ENCODE data around the gene SEC61B. TPM values are rescaled to one million over a fixed set of nuclear protein-coding genes. Genes with fewer than 3 reads are reported as not detected.

SEC61B gene
- total and polyA plus RNA-seq, 2 donors (not counting 3 experiments of a cell fraction or from before 2014, with no cell fraction given), result 242 to 594 TPM

DNA sequence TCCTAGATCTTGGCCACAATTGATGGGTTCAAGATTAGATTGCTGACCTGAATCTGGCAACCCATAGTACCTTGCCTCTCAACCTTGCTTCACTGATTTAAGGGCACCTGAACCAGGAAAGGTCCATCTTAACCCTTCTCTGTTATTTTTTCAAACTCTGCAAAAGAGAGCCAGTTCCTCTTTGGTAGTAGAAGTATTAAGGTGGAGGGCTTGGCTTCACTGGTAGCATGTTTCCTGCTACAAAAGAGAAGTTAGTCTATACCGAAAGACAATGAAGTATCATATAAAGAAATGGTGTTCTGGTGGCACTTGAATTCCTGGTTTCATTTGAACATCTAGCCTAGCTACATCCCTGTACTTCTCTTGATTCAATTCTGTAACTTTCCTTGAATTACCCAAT is 8.9 kb upstream of the SEC61B start:
- peaks cover 16% of the 10 kb centered on the region for H3K79me2 ChIP-seq (ENCODE audit: control insufficient read depth, insufficient read depth, low read length)
- no TSS peak for BruUV-seq (replicated peaks)
- intact Hi-C loops (cut with micrococcal nuclease) (no loop called here), dilution Hi-C loops (cut with MboI; ENCODE audit: extremely low pct_ligation_motif_present, low sequenced_read_pairs) (no loop called here)
- no peaks in the 10 kb centered on the region for H3K4me1 ChIP-seq (ENCODE audit: control insufficient read depth, extremely low read depth, insufficient read depth, low read length)
- CTCF ChIA-PET, result interaction anchor here (1.9 kb wide), 1 partner anchor 29 kb away, joined by 6 read pairs; no protein-coding TSS in a partner anchor
- no peak for FAIRE-seq
- H3K4me2 ChIP-seq (ENCODE audit: insufficient read depth, low read length), result no peak overlapping the region
- no peaks in the 10 kb centered on the region for H3K9me3 ChIP-seq (replicated peaks; ENCODE audit: control insufficient read depth, insufficient read depth, low read length)
- TF ChIP-seq EZH2 (IDR thresholded peaks at IDR 0.05; ENCODE audit: borderline replicate concordance, low read depth, low read length, severe bottlenecking) (no peak), POLR2A (IDR thresholded peaks at IDR 0.05; ENCODE audit: low read depth, low read length) (no peak), FOS (IDR thresholded peaks at IDR 0.05; ENCODE audit: borderline replicate concordance, insufficient read depth, low read length) (no peak), GATA2 (IDR thresholded peaks at IDR 0.05; ENCODE audit: insufficient read depth, insufficient read length, low read depth, low read length) (no peak), JUN (IDR thresholded peaks at IDR 0.05; ENCODE audit: borderline replicate concordance, insufficient read depth, insufficient read length, low read depth) (no peak), POLR2AphosphoS5 (IDR thresholded peaks at IDR 0.05; ENCODE audit: insufficient read depth, low read depth, low read length) (no peak), MYC (IDR thresholded peaks at IDR 0.05; ENCODE audit: low read depth, low read length) (no peak)
- TF ChIP-seq, protein P1, sequence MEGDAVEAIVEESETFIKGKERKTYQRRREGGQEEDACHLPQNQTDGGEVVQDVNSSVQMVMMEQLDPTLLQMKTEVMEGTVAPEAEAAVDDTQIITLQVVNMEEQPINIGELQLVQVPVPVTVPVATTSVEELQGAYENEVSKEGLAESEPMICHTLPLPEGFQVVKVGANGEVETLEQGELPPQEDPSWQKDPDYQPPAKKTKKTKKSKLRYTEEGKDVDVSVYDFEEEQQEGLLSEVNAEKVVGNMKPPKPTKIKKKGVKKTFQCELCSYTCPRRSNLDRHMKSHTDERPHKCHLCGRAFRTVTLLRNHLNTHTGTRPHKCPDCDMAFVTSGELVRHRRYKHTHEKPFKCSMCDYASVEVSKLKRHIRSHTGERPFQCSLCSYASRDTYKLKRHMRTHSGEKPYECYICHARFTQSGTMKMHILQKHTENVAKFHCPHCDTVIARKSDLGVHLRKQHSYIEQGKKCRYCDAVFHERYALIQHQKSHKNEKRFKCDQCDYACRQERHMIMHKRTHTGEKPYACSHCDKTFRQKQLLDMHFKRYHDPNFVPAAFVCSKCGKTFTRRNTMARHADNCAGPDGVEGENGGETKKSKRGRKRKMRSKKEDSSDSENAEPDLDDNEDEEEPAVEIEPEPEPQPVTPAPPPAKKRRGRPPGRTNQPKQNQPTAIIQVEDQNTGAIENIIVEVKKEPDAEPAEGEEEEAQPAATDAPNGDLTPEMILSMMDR (IDR thresholded peaks at IDR 0.05; ENCODE audit: extremely low read depth in 1 of 2, insufficient read depth in 1 of 2, low read depth in 1 of 2, low read length in 2 of 2), result no peak
- TF ChIP-seq, protein P2, sequence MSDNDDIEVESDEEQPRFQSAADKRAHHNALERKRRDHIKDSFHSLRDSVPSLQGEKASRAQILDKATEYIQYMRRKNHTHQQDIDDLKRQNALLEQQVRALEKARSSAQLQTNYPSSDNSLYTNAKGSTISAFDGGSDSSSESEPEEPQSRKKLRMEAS (IDR thresholded peaks at IDR 0.05; ENCODE audit: insufficient read depth, insufficient read length), result no peak
- no peak overlapping the region for H3K9ac ChIP-seq (replicated peaks; ENCODE audit: extremely low read depth, insufficient read depth, low read length)
- DNase-seq (ENCODE audit: low read depth, low spot score), result no peak
- H3K9me1 ChIP-seq (replicated peaks; ENCODE audit: control insufficient read depth, extremely low read depth, insufficient read depth, low read length), result no peaks in the 10 kb centered on the region
- no peak overlapping the region for H3K27ac ChIP-seq (ENCODE audit: insufficient read depth, low read depth, low read length)
- H3K4me3 ChIP-seq (replicated peaks in 1 of 3; ENCODE audit: insufficient read depth in 1 of 3, low read depth in 1 of 3, low read length in 3 of 3), result no peak overlapping the region
- no peak overlapping the region for H2AFZ ChIP-seq (ENCODE audit: low read depth, low read length)
- H3K36me3 ChIP-seq (ENCODE audit: control insufficient read depth in 2 of 2, extremely low read depth in 1 of 2, insufficient read depth in 2 of 2, low read length in 2 of 2), result peaks cover 3 to 6% of the 10 kb centered on the region in 2 experiments
- peaks cover 5% of the 10 kb centered on the region for H4K20me1 ChIP-seq (replicated peaks; ENCODE audit: control insufficient read depth, extremely low read depth, insufficient read depth, low read length)
- POLR2A ChIA-PET, result no interaction called here
- no peaks in the 10 kb centered on the region for H3K27me3 ChIP-seq (ENCODE audit: control insufficient read depth in 2 of 2, insufficient read depth in 2 of 2, low read length in 2 of 2)

Measured in endothelial cell of umbilical vein (primary cell).